Measurements from ENCODE around the gene PHETA1. TPM values are rescaled to one million over a fixed set of nuclear protein-coding genes. Genes with fewer than 3 reads are reported as not detected.

PHETA1 gene
- total RNA-seq, 1 donor from 2014 or later = 14.9 TPM

GRCh38 chr12:111318450-111318849 lies 50.4 kb downstream of the PHETA1 start:
- no peak overlapping the region for H3K27ac ChIP-seq (ENCODE audit: low read depth, low read length)
- H3K79me2 ChIP-seq (ENCODE audit: insufficient read depth, low read length) = no peaks in the 10 kb centered on the region
- Mint-ChIP-seq H3K27ac (ENCODE audit: unreplicated experiment) (no peak overlapping the region), H3K36me3 (ENCODE audit: low read depth, unreplicated experiment) (no peaks in the 10 kb centered on the region), H3K27me3 (ENCODE audit: low read depth, unreplicated experiment) (peaks cover 6% of the 10 kb centered on the region), H3K9me3 (ENCODE audit: unreplicated experiment) (no peaks in the 10 kb centered on the region), H3K4me3 (ENCODE audit: unreplicated experiment) (no peak overlapping the region), H3K4me1 (ENCODE audit: low read depth, unreplicated experiment) (no peaks in the 10 kb centered on the region)
- no peak overlapping the region for H3K9ac ChIP-seq (ENCODE audit: low read length)
- no peak overlapping the region for H2AFZ ChIP-seq (ENCODE audit: low read depth, low read length)
- H3K4me1 ChIP-seq (ENCODE audit: insufficient read depth, low read length) = no peaks in the 10 kb centered on the region
- H3K36me3 ChIP-seq (ENCODE audit: insufficient read depth, low read length) = no peaks in the 10 kb centered on the region
- H3K9me3 ChIP-seq (ENCODE audit: insufficient read depth, low read depth, low read length) = no peaks in the 10 kb centered on the region
- H3K27me3 ChIP-seq (ENCODE audit: insufficient read depth, low read length) = no peaks in the 10 kb centered on the region
- no peak overlapping the region for H3K4me3 ChIP-seq (ENCODE audit: insufficient read depth, low read depth, low read length)
- TF ChIP-seq EZH2 (IDR thresholded peaks at IDR 0.05; ENCODE audit: insufficient read depth, low read length) = no peak
- H4K20me1 ChIP-seq (ENCODE audit: insufficient read depth, low read length) = no peaks in the 10 kb centered on the region
- DNase-seq (ENCODE audit: low read depth) (no peak), FAIRE-seq (no peak)
- H3K4me2 ChIP-seq (ENCODE audit: low read length) = no peak overlapping the region

- Histone ChIP-seq H3K4me1 (ENCODE audit: insufficient read depth, low read length) (no peaks in the 10 kb centered on the region), H3K4me3 (ENCODE audit: insufficient read depth, low read depth, low read length) (no peak overlapping the region), H3K4me2 (ENCODE audit: low read length) (no peak overlapping the region), H4K20me1 (ENCODE audit: insufficient read depth, low read length) (no peaks in the 10 kb centered on the region), H3K9me3 (ENCODE audit: insufficient read depth, low read depth, low read length) (no peaks in the 10 kb centered on the region), H2AFZ (ENCODE audit: low read depth, low read length) (no peak overlapping the region), H3K36me3 (ENCODE audit: insufficient read depth, low read length) (no peaks in the 10 kb centered on the region), H3K9ac (ENCODE audit: low read length) (no peak overlapping the region), H3K27me3 (ENCODE audit: insufficient read depth, low read length) (no peaks in the 10 kb centered on the region), H3K79me2 (ENCODE audit: insufficient read depth, low read length) (no peaks in the 10 kb centered on the region), H3K27ac (ENCODE audit: low read depth, low read length) (no peak overlapping the region)
- Mint-ChIP-seq H3K27ac (ENCODE audit: unreplicated experiment) (no peak overlapping the region), H3K9me3 (ENCODE audit: unreplicated experiment) (no peaks in the 10 kb centered on the region), H3K27me3 (ENCODE audit: low read depth, unreplicated experiment) (peaks cover 6% of the 10 kb centered on the region), H3K4me3 (ENCODE audit: unreplicated experiment) (no peak overlapping the region), H3K36me3 (ENCODE audit: low read depth, unreplicated experiment) (no peaks in the 10 kb centered on the region), H3K4me1 (ENCODE audit: low read depth, unreplicated experiment) (no peaks in the 10 kb centered on the region)
- FAIRE-seq = no peak
- DNase-seq (ENCODE audit: low read depth) = no peak
- TF ChIP-seq CTCF (IDR thresholded peaks at IDR 0.05; ENCODE audit: insufficient read depth, low read depth, low read length) (no peak), EZH2 (IDR thresholded peaks at IDR 0.05; ENCODE audit: insufficient read depth, low read length) (no peak)
These were observed 52.2 kb downstream of the PHETA1 start for GRCh38 chr12:111316671-111317070.

GRCh38 chr12:111314953-111315539 lies 53.8 kb downstream of the PHETA1 start:
- Mint-ChIP-seq H3K4me3 (ENCODE audit: unreplicated experiment) (no peak overlapping the region), H3K27ac (ENCODE audit: unreplicated experiment) (no peak overlapping the region), H3K36me3 (ENCODE audit: low read depth, unreplicated experiment) (no peaks in the 10 kb centered on the region), H3K4me1 (ENCODE audit: low read depth, unreplicated experiment) (no peaks in the 10 kb centered on the region), H3K27me3 (ENCODE audit: low read depth, unreplicated experiment) (peaks cover 6% of the 10 kb centered on the region), H3K9me3 (ENCODE audit: unreplicated experiment) (no peaks in the 10 kb centered on the region)
- H3K27ac ChIP-seq (ENCODE audit: low read depth, low read length) = no peak overlapping the region
- no peak overlapping the region for H3K4me2 ChIP-seq (ENCODE audit: low read length)
- DNase-seq (ENCODE audit: low read depth) (no peak), FAIRE-seq (no peak)
- no peak for TF ChIP-seq CTCF (IDR thresholded peaks at IDR 0.05; ENCODE audit: insufficient read depth, low read depth, low read length)
- no peak for TF ChIP-seq EZH2 (IDR thresholded peaks at IDR 0.05; ENCODE audit: insufficient read depth, low read length)
- H3K27me3 ChIP-seq (ENCODE audit: insufficient read depth, low read length) = no peaks in the 10 kb centered on the region
- H3K9ac ChIP-seq (ENCODE audit: low read length) = no peak overlapping the region
- no peak overlapping the region for H3K4me3 ChIP-seq (ENCODE audit: insufficient read depth, low read depth, low read length)
- H3K79me2 ChIP-seq (ENCODE audit: insufficient read depth, low read length) = no peaks in the 10 kb centered on the region
- no peaks in the 10 kb centered on the region for H3K4me1 ChIP-seq (ENCODE audit: insufficient read depth, low read length)
- no peaks in the 10 kb centered on the region for H3K36me3 ChIP-seq (ENCODE audit: insufficient read depth, low read length)
- no peak overlapping the region for H2AFZ ChIP-seq (ENCODE audit: low read depth, low read length)
- no peaks in the 10 kb centered on the region for H4K20me1 ChIP-seq (ENCODE audit: insufficient read depth, low read length)
- H3K9me3 ChIP-seq (ENCODE audit: insufficient read depth, low read depth, low read length) = no peaks in the 10 kb centered on the region
